ENCODE data around the gene TRPM3. TPM values are rescaled to one million over a fixed set of nuclear protein-coding genes. Genes with fewer than 3 reads are reported as not detected.

TRPM3 gene
- total RNA-seq, 1 experiment from 2014 or later, result not detected

GRCh38 chr9:70495514-70495913 lies 625.9 kb downstream of the TRPM3 start:
- Histone ChIP-seq H3K27me3 (replicated peaks; ENCODE audit: control insufficient read depth, insufficient read depth, low read length) (no peaks in the 10 kb centered on the region), H3K36me3 (ENCODE audit: control insufficient read depth, insufficient read depth, low read length) (no peaks in the 10 kb centered on the region), H3K4me3 (ENCODE audit: low read depth, low read length) (no peak overlapping the region), H3K9me3 (no peaks in the 10 kb centered on the region), H3K4me1 (no peaks in the 10 kb centered on the region)
- CTCF ChIA-PET, result no interaction called here
- Mint-ChIP-seq H3K27ac (ENCODE audit: unreplicated experiment) (no peak overlapping the region), H3K4me3 (ENCODE audit: unreplicated experiment) (no peak overlapping the region), H3K27me3 (ENCODE audit: insufficient read depth, unreplicated experiment) (peaks cover 3% of the 10 kb centered on the region), H3K4me1 (ENCODE audit: low read depth, unreplicated experiment) (no peaks in the 10 kb centered on the region), H3K9me3 (ENCODE audit: unreplicated experiment) (no peaks in the 10 kb centered on the region), H3K36me3 (ENCODE audit: insufficient read depth, unreplicated experiment) (peaks cover 4% of the 10 kb centered on the region)
- intact Hi-C loops (cut with micrococcal nuclease; ENCODE audit: unreplicated experiment), result no loop called here
- BruUV-seq (replicated peaks), result no TSS peak
- no peak for TF ChIP-seq CTCF (IDR thresholded peaks at IDR 0.05; ENCODE audit: insufficient read depth in 1 of 2, low read depth in 1 of 2, low read length in 1 of 2, severe bottlenecking in 1 of 2, unreplicated experiment in 1 of 2)
- POLR2A ChIA-PET, result no interaction called here
- no peak for DNase-seq

- Mint-ChIP-seq H3K27ac (ENCODE audit: unreplicated experiment) (no peak overlapping the region), H3K4me3 (ENCODE audit: unreplicated experiment) (no peak overlapping the region), H3K27me3 (ENCODE audit: insufficient read depth, unreplicated experiment) (peaks cover 3% of the 10 kb centered on the region), H3K9me3 (ENCODE audit: unreplicated experiment) (no peaks in the 10 kb centered on the region), H3K36me3 (ENCODE audit: insufficient read depth, unreplicated experiment) (peaks cover 4% of the 10 kb centered on the region), H3K4me1 (ENCODE audit: low read depth, unreplicated experiment) (no peaks in the 10 kb centered on the region)
- no TSS peak for BruUV-seq (replicated peaks)
- no peaks in the 10 kb centered on the region for H3K4me1 ChIP-seq
- ChIA-PET CTCF (no interaction called here), POLR2A (no interaction called here)
- DNase-seq, result no peak
- H3K36me3 ChIP-seq (ENCODE audit: control insufficient read depth, insufficient read depth, low read length), result no peaks in the 10 kb centered on the region
- no peak overlapping the region for H3K4me3 ChIP-seq (ENCODE audit: low read depth, low read length)
- no peak for TF ChIP-seq CTCF (IDR thresholded peaks at IDR 0.05; ENCODE audit: insufficient read depth in 1 of 2, low read depth in 1 of 2, low read length in 1 of 2, severe bottlenecking in 1 of 2, unreplicated experiment in 1 of 2)
- H3K27me3 ChIP-seq (replicated peaks; ENCODE audit: control insufficient read depth, insufficient read depth, low read length), result no peaks in the 10 kb centered on the region
- intact Hi-C loops (cut with micrococcal nuclease; ENCODE audit: unreplicated experiment), result no loop called here
- no peaks in the 10 kb centered on the region for H3K9me3 ChIP-seq
Observed at GRCh38 chr9:70494221-70494620, 627.2 kb downstream of the TRPM3 start.

GRCh38 chr9:70493029-70493428 lies 628.4 kb downstream of the TRPM3 start:
- Histone ChIP-seq H3K9me3 (no peaks in the 10 kb centered on the region), H3K4me3 (ENCODE audit: low read depth, low read length) (no peak overlapping the region), H3K27me3 (replicated peaks; ENCODE audit: control insufficient read depth, insufficient read depth, low read length) (no peaks in the 10 kb centered on the region), H3K36me3 (ENCODE audit: control insufficient read depth, insufficient read depth, low read length) (no peaks in the 10 kb centered on the region), H3K4me1 (no peaks in the 10 kb centered on the region)
- Mint-ChIP-seq H3K9me3 (ENCODE audit: unreplicated experiment) (no peaks in the 10 kb centered on the region), H3K27me3 (ENCODE audit: insufficient read depth, unreplicated experiment) (peaks cover 3% of the 10 kb centered on the region), H3K4me3 (ENCODE audit: unreplicated experiment) (no peak overlapping the region), H3K36me3 (ENCODE audit: insufficient read depth, unreplicated experiment) (peaks cover 4% of the 10 kb centered on the region), H3K27ac (ENCODE audit: unreplicated experiment) (no peak overlapping the region), H3K4me1 (ENCODE audit: low read depth, unreplicated experiment) (no peaks in the 10 kb centered on the region)
- no TSS peak for BruUV-seq (replicated peaks)
- no peak for TF ChIP-seq CTCF (IDR thresholded peaks at IDR 0.05; ENCODE audit: insufficient read depth in 1 of 2, low read depth in 1 of 2, low read length in 1 of 2, severe bottlenecking in 1 of 2, unreplicated experiment in 1 of 2)
- no peak for DNase-seq
- ChIA-PET POLR2A (no interaction called here), CTCF (no interaction called here)
- intact Hi-C loops (cut with micrococcal nuclease; ENCODE audit: unreplicated experiment), result no loop called here
